GM19239 (cell line): ENCODE results near the gene TPST2.

Source experiments
- DNase-seq: peaks from one replicate; pipeline ENCODE4 v3.0.0; 2011; ENCODE audit warnings: low spot score; ENCODE audit not compliant: insufficient read length
- FAIRE-seq: peaks from 2 replicates; lab custom pipeline; 2011; peaks lifted over from hg19 to GRCh38; lab: Jason Lieb, UNC

Gene TPST2

GRCh38 chr22:26559961-26560575 lies 29.9 kb downstream of the TPST2 start:
- DNase-seq (no peak), FAIRE-seq (no peak)

DNA sequence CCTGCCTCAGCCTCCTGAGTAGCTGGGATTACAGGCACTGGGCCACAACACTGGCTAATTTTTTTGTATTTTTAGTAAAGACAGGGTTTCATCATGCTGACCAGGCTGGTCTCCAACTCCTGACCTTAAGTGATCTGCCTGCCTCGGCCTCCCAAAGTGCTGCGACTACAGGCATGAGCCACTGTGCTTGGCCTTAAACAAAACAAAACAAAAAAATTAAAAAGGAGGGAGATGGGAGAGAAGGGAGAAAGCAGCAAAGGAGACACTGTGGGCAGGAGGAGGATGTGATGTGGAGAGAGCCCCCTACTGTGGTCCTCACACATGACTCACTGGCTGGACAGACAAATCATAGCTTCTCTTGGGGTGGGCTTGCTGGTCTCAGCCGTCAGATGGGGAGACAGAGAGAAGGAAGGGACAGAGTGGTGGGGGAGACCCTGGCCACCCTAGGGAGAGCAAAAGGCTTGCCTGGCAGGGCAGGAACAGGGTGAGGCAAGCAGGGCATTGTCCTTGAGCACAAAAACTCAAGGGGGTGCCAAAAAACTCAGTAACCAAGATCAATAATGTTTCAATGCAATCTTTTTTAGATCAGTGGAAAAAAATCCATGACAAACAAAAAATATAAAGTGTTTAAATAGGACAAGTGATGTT lies 31.6 kb downstream of the TPST2 start:
- no peak for FAIRE-seq
- no peak for DNase-seq

DNA sequence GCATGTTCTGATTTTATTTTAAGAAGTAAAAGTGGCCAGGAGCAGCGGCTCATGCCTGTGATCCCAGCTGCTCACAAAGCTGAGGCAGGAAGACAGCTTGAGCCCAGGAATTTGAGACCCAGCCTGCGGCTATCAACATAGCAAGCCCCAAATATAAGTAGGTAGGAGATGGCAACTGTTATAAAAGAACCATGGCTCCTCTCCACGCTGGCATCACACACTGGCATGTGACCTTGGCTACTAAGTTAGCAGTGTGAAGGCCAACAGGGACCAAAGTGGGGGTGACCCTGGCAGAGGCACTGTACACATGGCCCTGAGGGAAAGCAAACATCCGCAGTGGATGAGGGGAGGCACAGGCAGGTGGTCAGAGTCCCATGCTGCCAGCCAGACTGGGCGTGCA lies 33.0 kb downstream of the TPST2 start:
- FAIRE-seq (no peak), DNase-seq (no peak)

GRCh38 chr22:26555478-26555877 lies 34.5 kb downstream of the TPST2 start:
- DNase-seq (no peak), FAIRE-seq (no peak)

DNA sequence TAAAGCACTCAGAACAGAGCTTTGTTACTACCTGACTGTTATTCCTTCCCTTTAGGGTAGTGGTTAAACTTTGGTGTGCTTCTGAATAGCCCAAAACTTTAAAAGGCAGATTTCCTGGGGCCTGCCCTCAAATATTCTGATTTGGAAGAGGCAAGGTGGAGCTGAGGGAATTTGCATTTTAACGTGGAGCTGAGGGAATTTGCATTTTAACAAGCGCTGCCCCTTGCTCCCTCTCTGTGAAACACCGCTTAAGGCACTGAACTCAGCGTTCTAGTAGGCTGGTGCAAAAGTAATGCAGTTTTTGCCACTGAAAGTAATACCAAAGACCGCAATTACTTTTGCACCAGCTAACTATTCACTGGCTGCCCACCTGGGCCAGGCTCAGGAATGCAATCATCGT lies 35.0 kb downstream of the TPST2 start:
- no peak for FAIRE-seq
- no peak for DNase-seq

- FAIRE-seq (no peak), DNase-seq (no peak)
Observed at GRCh38 chr22:26553056-26553752, 36.7 kb downstream of the TPST2 start.

DNA sequence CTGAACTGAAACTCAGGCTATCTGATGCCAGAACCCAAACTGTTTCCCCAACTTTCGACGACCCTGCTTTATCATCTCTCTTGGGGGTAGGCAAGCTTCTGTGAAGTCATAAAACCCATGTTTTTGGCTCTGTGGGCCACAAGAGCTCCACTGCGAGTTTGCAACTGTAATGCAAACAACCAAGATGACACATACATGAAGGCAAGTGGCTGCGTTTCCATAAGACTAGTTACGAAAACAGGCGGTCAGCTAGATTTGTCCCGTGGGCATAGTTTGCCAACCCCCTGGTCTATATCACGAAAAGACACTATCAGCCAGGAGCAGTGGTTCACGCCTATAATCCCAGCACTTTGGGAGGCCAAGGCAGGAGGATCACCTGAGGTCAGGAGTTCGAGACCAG lies 37.5 kb downstream of the TPST2 start:
- no peak for DNase-seq
- FAIRE-seq, result no peak

DNA sequence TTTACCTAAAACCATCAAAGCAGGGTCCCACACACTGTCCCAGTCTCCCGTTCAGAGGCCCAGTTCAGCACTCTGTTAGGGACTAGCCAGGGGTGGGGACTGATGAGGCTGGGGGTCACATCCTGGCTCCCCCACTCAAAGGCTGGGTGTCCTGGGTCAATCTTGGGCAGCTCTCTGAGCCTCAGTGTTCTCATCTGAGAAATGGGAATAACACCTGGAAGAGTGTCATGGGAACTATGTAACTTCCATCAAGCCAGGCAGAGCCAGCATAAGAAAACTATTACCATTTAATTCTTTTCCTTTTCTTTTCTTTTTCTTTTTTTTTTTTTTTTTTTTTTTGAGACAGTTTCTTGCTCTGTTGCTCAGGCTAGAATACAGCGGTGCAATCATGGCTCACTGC lies 38.4 kb downstream of the TPST2 start:
- no peak for FAIRE-seq
- no peak for DNase-seq

DNA sequence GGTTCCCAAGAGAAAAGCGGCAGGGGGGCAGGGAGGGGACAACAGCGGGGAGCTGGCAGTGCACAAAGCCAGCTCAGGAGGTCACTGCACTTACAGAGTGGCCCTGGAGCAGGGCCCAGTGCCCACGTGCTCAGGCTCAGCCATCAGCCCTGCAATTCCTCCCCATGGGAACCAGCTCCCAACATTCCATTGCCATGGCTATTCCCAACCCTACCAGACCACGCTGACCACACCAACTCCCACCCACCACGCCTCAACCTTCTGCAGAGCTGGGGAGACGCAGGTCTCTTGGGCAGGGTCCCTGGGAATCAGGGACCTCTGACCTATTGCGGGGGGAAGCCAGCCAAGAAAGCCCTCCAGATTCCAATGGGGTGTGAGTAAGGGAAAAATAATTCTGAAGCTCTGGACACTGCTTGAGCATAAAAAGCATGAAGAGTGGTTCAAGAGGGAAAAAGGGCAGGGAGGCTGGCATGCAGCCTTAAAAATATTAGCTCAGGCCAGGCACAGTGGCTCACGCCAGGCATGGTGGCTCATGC lies 39.4 kb downstream of the TPST2 start:
- DNase-seq (no peak), FAIRE-seq (no peak)

- no peak for FAIRE-seq
- no peak for DNase-seq
Observed at GRCh38 chr22:26549902-26550497, 39.9 kb downstream of the TPST2 start.

GRCh38 chr22:26548984-26549383 lies 40.9 kb downstream of the TPST2 start:
- DNase-seq (no peak), FAIRE-seq (no peak)

- no peak for FAIRE-seq
- DNase-seq, result no peak
Observed at GRCh38 chr22:26548303-26548702, 41.6 kb downstream of the TPST2 start.

- DNase-seq (no peak), FAIRE-seq (no peak)
Observed at GRCh38 chr22:26547837-26548236, 42.1 kb downstream of the TPST2 start.

DNA sequence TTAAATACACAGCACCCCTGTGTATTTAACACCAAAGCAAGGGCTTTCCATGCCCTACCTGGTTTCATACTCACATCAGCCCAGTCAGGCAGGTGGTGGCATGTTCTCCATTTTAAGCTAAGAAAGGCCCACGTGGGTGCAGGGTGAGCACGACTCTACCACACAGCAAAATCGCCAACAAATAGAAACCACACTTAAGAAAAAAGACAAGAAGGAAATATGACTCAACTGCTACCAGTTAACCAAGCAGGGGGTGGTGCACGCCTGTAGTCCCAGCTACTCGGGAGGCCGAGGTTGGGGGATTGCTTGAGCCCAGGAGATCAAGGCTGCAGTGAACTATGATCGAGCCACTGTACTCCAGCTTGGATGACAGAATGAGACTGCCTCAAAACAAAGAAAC lies 42.5 kb downstream of the TPST2 start:
- DNase-seq, result no peak
- FAIRE-seq, result no peak

GRCh38 chr22:26546282-26546681 lies 43.6 kb downstream of the TPST2 start:
- DNase-seq, result no peak
- no peak for FAIRE-seq

- FAIRE-seq (no peak), DNase-seq (no peak)
Observed at GRCh38 chr22:26545827-26546226, 44.1 kb downstream of the TPST2 start.

- FAIRE-seq, result no peak
- DNase-seq, result no peak
Observed at GRCh38 chr22:26545385-26545784, 44.5 kb downstream of the TPST2 start.

- FAIRE-seq, result no peak
- no peak for DNase-seq
Observed at GRCh38 chr22:26544489-26544888, 45.4 kb downstream of the TPST2 start.

DNA sequence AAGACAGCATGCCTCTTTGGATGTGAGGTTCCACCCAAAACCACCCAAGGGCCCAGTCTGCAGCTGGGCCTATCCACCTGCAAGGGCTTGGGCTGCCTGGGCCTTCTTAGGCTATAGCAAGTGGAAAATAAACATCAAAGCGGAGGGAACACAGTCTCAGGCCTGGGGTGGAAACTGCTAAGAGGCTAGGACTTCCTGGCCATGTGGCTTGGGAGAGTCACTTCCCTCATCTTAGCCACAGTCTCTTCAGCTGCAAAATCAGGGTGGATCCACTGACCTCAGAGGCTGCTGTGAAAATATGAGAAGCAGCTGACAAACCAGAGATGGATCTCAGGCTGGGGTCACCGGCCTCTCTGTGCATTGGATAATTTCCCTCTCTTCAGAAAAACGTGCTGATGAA lies 47.1 kb downstream of the TPST2 start:
- DNase-seq (no peak), FAIRE-seq (no peak)

GRCh38 chr22:26541167-26541819 lies 48.6 kb downstream of the TPST2 start:
- FAIRE-seq, result no peak
- no peak for DNase-seq

DNA sequence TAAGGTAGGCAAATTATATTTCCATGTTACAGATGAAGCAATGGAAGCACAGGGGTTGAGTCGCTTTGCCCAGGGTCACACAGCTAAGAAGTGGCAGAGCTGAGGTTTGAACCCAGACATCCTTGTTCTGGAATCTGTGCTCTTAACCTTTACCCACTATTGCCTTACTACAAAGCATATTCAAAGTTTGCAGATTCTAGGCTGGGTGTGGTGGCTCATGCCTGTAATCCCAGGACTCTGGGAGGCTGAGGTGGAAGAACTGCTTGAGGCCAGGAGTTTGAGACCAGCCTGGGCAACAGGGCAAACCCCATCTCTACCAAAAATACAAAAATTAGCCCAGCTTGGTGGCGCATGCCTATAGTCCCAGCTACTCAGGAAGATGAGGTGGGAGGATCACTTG lies 49.8 kb downstream of the TPST2 start:
- FAIRE-seq, result no peak
- DNase-seq, result no peak
